ENCODE data around the gene PXN.

GRCh38 chr12:120231316-120232011, 34.1 kb downstream of the PXN start:
- TF ChIP-seq CTCF (IDR thresholded peaks at IDR 0.05) (no peak), POLR2A (IDR thresholded peaks at IDR 0.05) (no peak)
